PC-9 (cell line): ENCODE data around the gene C2orf74.

Experiments used
- EZH2 ChIP-seq: fragments of 200-600 bp; sonication (generic); IDR thresholded peaks from 2 replicates; pipeline ENCODE4 v1.8.0; 2017; ENCODE audit warnings: antibody characterized with exemption, low read depth
- TF ChIP-seq, protein P1 (sequence below): fragments of 200-600 bp; sonication (generic); conservative IDR thresholded peaks from 2 replicates; pipeline ENCODE4 v1.6.1; 2017; ENCODE audit warnings: mixed run types, antibody characterized with exemption, mild to moderate bottlenecking, moderate library complexity

DNA sequence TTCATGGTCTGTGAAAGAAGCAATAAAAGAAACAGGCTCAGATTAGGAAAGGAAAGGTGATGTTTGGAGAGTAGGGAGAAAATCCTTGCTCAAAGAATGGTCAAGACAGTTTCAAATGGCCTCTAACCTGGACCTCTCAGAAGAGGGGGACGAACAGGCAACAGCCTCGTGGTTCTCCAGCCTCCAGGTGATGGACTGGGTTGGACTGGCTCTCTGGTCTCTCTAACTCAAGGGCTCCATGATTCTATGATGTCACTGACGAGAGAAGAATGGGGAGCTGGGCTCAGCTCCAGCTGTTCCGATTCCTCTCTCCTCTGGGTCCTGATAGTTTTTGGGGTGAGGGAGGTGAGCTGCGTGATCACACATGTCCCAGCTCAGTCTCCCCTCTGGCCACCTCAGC is at the start of gene C2orf74:
- TF ChIP-seq, protein P1, sequence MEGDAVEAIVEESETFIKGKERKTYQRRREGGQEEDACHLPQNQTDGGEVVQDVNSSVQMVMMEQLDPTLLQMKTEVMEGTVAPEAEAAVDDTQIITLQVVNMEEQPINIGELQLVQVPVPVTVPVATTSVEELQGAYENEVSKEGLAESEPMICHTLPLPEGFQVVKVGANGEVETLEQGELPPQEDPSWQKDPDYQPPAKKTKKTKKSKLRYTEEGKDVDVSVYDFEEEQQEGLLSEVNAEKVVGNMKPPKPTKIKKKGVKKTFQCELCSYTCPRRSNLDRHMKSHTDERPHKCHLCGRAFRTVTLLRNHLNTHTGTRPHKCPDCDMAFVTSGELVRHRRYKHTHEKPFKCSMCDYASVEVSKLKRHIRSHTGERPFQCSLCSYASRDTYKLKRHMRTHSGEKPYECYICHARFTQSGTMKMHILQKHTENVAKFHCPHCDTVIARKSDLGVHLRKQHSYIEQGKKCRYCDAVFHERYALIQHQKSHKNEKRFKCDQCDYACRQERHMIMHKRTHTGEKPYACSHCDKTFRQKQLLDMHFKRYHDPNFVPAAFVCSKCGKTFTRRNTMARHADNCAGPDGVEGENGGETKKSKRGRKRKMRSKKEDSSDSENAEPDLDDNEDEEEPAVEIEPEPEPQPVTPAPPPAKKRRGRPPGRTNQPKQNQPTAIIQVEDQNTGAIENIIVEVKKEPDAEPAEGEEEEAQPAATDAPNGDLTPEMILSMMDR: no peak
- no peak for TF ChIP-seq EZH2
